Purkinje cell (primary cell): Measurements from ENCODE around the gene PDIK1L. TPM values are rescaled to one million over a fixed set of nuclear protein-coding genes. Genes with fewer than 3 reads are reported as not detected.

Experiments used
- polyA plus RNA-seq: library from polyadenylated mRNA; unstranded; fragments of >200 nt; fragmentation: Nextera tagmentation; gene quantifications from 2 replicates; pipeline ENCODE4 v1.2.1, GENCODE V29; 2014

Gene PDIK1L
- 2.7 and 4.6 TPM in 2 replicates for polyA plus RNA-seq

GRCh38 chr1:26111530-26112406, at the start of gene PDIK1L:
PDIK1L (plus strand) TSS chr1:26111824; CDS start chr1:26114309, 2,485 bp downstream.

GRCh38 chr1:26067432-26067911, 44.2 kb upstream of the PDIK1L start, which contains the start of gene TRIM63:
TRIM63 (minus strand) TSS chr1:26067630; CDS start chr1:26067494, 136 bp downstream.

GRCh38 chr1:26158908-26159742, 47.5 kb downstream of the PDIK1L start, which contains the start of gene FAM110D:
FAM110D (plus strand) TSS chr1:26159079; CDS start chr1:26161292, 2,213 bp downstream.

GRCh38 chr1:26168410-26169197, 57.0 kb downstream of the PDIK1L start, which contains the start of gene C1orf232:
C1orf232 (minus strand) TSS chr1:26168963; CDS start chr1:26168499, 464 bp downstream.

GRCh38 chr1:26169669-26170471, 58.2 kb downstream of the PDIK1L start, which contains the start of gene ZNF593:
ZNF593 (plus strand) TSS chr1:26169908; CDS start chr1:26169984, 76 bp downstream.

GRCh38 chr1:26171084-26172072, 59.8 kb downstream of the PDIK1L start, which contains the start of gene ZNF593OS:
ZNF593OS (minus strand) TSS chr1:26171832; CDS start chr1:26171661, 171 bp downstream.

Other genes with a start within 250 kb of the PDIK1L start
- 7.5 and 8.7 TPM in 2 replicates for gene PAQR7, start 236.1 kb upstream of the PDIK1L start, polyA plus RNA-seq
- gene STMN1, start 205.4 kb upstream of the PDIK1L start, polyA plus RNA-seq: 380 and 1,529 TPM in 2 replicates
- 0.34 and 2.4 TPM in 2 replicates for gene PAFAH2, start 113.8 kb upstream of the PDIK1L start, polyA plus RNA-seq
- 0.50 TPM in 1 of 2 replicates, not detected in the other for gene EXTL1, start 90.0 kb upstream of the PDIK1L start, polyA plus RNA-seq
- gene SLC30A2, start 65.7 kb upstream of the PDIK1L start, polyA plus RNA-seq: not detected in 2 replicates
- gene TRIM63, start 44.2 kb upstream of the PDIK1L start, polyA plus RNA-seq: not detected in 2 replicates
- 0.08 and 0.19 TPM in 2 replicates for gene FAM110D, start 47.3 kb downstream of the PDIK1L start, polyA plus RNA-seq
- not detected in 2 replicates for gene C1orf232, start 57.1 kb downstream of the PDIK1L start, polyA plus RNA-seq
- 12.0 and 13.6 TPM in 2 replicates for gene ZNF593, start 58.1 kb downstream of the PDIK1L start, polyA plus RNA-seq
- not detected in 2 replicates for gene ZNF593OS, start 60.0 kb downstream of the PDIK1L start, polyA plus RNA-seq
- gene CNKSR1, start 65.7 kb downstream of the PDIK1L start, polyA plus RNA-seq: 0.81 TPM in 1 of 2 replicates, not detected in the other
- not detected in 2 replicates for gene CATSPER4, start 78.8 kb downstream of the PDIK1L start, polyA plus RNA-seq
- 1.9 and 2.0 TPM in 2 replicates for gene CEP85, start 122.4 kb downstream of the PDIK1L start, polyA plus RNA-seq
- 300 and 473 TPM in 2 replicates for gene SH3BGRL3, start 168.3 kb downstream of the PDIK1L start, polyA plus RNA-seq
- gene UBXN11, start 194.8 kb downstream of the PDIK1L start, polyA plus RNA-seq: 5.2 and 6.2 TPM in 2 replicates
- gene CD52, start 206.1 kb downstream of the PDIK1L start, polyA plus RNA-seq: 2.4 TPM in 1 of 2 replicates, not detected in the other
- not detected in 2 replicates for gene CRYBG2, start 242.3 kb downstream of the PDIK1L start, polyA plus RNA-seq